ENCODE data around the gene ZC3H7B.
"Not testable (repeated sequence)": the region's sequence is repeated elsewhere in the genome, so short reads cannot be mapped to it uniquely, and the experiment has no call there.

The ZC3H7B gene, protein sequence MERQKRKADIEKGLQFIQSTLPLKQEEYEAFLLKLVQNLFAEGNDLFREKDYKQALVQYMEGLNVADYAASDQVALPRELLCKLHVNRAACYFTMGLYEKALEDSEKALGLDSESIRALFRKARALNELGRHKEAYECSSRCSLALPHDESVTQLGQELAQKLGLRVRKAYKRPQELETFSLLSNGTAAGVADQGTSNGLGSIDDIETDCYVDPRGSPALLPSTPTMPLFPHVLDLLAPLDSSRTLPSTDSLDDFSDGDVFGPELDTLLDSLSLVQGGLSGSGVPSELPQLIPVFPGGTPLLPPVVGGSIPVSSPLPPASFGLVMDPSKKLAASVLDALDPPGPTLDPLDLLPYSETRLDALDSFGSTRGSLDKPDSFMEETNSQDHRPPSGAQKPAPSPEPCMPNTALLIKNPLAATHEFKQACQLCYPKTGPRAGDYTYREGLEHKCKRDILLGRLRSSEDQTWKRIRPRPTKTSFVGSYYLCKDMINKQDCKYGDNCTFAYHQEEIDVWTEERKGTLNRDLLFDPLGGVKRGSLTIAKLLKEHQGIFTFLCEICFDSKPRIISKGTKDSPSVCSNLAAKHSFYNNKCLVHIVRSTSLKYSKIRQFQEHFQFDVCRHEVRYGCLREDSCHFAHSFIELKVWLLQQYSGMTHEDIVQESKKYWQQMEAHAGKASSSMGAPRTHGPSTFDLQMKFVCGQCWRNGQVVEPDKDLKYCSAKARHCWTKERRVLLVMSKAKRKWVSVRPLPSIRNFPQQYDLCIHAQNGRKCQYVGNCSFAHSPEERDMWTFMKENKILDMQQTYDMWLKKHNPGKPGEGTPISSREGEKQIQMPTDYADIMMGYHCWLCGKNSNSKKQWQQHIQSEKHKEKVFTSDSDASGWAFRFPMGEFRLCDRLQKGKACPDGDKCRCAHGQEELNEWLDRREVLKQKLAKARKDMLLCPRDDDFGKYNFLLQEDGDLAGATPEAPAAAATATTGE

DNA sequence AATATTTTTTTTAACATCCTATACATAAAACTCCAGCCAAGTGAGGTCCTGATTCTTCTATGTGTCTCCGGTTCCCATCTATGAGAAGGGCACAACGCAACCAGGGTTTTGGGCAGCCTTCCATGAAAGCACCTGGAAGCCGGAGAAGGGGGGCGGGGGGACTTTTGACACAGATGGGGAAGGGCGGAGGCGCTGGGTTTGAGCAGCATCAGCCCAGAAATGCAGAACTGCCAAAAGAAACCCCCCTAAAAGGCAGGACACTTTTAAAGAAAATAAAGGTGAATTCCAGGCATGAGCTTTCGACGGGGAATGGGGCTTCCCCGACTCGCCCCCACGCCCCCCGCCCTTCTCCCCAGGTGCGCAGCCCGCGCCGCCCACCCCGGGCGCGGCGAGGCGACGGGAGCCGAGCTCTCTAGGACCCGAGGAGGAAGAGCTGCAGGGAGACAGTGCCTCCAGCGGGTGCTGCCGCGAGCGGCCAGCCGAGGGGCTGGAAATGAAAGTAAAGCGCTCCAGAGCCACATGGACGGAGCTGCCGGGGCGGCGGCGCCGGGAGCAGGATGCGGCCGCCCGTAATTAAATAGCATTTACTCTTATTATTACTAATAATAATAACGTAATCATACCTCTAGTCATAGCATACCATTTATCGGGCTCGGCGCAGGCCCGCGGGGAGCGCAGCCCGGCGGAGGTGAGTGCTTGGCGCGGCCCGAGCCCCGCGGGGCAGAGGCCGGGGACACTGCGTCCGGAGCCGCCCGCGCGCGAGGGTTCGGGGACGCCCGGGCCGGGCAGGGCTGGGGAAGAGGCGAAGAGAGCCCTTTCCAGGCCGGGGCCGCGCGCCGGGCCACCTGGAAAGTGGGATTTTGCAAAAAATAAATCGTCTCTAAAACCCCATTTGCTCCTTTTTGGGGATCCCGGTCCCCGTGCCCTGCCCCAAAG lies at the start of gene ZC3H7B:
ZC3H7B (plus strand) TSS at position 441 of the 936 bp plus-strand sequence. CDS start 19,136 bp downstream, outside the sequence.
- DNase-seq (ENCODE audit: low spot score), result peak; percentile 89

DNA sequence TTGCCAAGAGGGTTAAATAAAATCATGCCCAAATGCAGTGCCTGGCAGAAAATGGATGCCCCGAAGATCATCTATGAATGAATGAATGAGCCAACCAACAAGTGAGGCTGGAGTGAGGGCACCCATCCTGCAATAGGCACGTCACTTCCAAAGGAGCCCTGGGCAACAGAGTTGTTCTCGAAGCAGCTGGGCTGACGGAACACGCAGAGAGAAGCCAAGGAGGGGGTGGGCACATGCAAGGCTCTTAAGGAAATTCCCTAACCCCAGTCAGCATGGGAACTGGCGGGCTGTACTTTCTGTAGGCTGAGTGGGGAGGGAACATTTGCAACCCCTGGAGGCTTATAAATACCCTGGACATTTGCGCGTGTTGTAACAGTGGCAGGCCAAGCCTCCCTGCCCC lies 49.0 kb upstream of the ZC3H7B start:
- no peak for DNase-seq (ENCODE audit: low spot score)

DNA sequence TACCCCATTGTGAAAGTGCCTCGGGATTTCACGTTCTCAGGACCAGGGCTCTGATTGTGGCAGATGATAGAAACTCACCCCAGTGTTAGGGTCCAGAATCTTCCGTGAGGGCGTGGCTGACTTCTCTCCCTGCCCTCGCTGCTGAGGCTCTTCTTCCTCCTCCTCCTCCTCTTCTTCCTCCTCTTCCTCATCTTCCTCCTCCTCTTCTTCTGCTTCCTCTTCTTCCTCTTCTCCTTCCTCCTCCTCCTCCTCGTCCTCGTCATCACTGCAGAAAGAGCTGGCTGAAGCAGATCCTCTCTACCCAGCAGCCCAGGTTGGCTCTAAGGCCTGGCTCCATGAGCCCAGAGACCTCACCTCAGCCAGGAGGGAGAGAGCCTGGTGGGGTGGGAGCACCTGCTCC lies 47.1 kb upstream of the ZC3H7B start:
- DNase-seq (ENCODE audit: low spot score), result no peak

DNA sequence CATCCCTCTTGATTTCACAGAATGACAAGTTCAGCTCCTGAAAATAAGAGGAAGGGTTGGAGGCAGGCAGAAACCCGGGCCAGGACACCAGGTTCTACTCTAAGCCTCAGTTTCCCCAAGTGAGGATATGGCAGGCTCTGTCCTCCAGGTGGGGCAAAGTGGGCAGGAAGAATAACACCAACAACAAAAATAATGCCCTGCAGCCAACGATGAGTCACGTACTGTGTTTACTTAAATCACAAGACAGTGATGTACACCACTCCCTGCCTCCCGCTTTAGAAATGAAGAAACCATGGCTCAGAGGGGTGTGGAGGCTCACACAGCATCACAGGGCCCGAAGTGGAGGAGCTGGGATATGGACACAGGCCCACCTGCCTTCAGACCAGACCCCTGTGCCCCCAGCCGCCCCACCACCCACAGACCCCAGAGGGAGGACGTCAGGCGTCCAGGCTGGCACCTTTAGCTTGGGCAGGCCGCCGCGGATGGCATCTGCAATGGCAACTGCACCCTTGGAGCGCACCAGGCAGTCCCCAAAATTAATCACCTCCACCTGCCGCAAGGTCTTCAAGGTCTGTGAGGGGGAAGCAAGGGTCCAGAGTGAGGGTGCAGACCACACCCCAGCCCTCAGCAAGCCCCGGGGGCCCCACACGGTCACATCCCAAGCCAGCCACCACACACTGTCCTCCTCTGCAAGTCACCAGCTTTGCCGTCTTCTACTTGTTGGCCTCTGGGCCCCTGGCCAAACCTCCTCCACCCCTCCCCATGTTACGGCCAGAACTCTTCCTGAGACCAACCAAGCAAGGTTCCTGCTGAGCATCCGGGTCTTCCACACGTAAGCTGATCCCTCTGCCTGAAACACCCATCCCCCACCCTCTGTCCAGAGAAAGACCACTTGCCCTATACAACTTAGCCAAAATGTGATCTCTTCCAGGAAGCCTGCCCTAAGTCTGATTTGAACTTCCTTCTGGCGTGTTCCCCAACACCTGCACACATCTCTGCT lies 44.8 kb upstream of the ZC3H7B start:
- peak; percentile 50 for DNase-seq (ENCODE audit: low spot score)

DNA sequence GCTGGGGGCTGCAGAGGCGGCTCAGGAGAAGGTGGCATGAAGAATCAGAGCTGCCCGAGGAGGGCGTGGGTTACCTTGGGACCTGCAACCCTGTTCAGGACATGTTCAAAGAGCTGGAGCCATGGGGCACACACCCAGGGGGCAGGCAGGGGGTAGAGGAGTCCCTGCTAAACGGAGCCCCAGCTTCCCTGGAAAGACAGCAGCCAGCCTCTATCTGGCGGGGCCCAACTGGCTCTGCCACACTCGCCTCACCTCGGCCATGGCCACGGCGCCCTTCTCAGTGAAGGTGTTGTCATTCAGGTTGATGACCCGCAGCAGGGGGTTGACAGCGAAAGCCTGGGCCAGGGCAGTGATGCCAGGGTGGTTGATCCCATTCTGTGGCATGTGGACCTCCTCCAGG lies 43.6 kb upstream of the ZC3H7B start:
- DNase-seq (ENCODE audit: low spot score), result no peak

DNA sequence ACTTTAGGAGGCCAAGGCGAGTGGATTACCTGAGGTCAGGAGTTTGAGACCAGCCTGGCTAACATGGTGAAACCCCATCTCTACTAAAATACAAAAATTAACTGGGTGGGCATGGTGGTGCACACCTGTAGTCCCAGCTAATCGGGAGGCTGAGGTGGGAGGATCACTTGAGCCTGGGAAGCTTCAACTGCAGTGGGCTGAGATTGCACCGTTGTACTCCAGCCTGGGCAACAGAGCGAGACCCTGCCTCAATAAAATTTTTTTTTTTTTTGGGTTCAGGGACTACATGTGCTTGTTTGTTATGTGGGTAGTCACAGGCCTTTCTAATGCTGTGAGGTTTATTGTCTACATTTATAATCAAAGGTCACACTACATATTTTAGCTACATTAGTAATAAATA lies 41.6 kb upstream of the ZC3H7B start:
- DNase-seq (ENCODE audit: low spot score), result not testable (repeated sequence)

DNA sequence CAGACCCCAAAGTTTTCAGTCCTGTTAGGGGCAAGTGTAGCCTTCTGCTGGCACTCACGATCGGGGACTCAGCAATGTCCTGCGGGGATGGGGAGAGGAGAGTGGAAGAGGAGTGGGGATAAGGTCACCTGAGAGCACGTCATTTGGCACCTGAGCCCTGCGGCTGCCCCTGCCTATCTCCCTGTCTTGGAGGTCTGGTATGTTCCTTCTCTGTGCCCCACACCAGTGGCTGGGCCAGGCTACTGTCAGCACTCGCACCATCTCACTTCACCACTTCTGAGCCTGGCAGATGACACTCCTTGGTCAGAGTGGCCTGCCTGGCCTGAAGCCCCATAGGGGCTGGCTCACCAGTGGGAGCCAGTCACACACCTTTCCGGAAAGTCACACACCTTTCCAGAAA lies 40.5 kb upstream of the ZC3H7B start:
- no peak for DNase-seq (ENCODE audit: low spot score)

DNA sequence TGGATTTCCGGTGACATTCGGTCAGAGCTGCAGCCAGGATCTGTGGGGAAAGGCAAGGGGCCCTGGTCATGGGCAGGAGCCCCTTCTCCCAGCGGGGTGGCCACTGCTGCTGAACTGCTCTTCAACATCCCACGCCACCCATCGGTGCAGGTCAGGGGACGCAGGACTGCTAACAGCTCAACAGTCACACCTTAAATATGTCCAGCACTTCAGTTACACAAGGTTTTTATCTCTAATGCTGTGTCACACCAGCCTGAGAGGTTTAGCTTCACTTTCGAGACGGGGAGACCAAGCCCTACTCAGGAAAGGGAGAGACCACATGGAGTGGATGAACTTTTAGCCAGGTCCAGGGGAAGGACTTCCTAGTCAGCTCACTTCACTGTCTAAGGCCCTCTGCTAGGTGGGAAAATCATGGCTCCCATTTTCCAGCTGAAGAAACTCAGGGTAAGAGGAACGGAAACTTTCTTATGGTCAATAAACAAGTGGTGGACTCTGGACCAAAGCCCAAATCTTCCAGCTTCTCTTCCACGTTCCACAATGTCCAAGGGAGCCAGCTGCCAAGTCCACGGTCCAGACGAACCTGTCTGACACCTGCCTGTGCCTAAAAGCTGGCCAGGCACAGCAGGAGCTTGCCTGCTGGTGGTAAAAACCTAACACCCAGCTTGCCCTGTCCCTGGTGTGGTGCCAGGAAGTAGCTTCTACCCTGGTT lies 39.6 kb upstream of the ZC3H7B start:
- no peak for DNase-seq (ENCODE audit: low spot score)

DNA sequence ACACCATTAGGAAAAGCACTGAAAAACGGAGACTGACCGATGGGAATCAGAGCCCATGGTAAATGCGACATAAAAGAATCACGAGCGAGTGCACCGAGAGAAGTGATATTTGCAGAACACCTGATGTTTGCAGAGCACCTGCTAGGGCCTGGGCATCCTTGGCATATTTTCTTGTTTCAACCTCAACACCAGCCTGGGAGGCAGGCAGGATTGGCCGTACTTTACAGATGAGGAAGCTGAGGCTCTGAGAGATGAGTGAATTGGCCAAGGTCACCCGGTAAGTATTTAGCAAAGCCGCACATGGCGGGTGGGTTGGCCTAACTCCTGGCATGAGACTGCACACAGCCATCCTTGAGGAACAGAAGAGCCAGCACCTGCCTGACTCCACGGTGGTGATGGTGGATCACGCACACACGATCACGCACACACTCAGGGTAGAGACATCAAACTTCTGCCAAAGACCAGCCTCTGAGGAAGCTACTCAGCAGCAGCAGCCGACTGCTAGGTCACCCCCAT lies 39.0 kb upstream of the ZC3H7B start:
- no peak for DNase-seq (ENCODE audit: low spot score)

DNA sequence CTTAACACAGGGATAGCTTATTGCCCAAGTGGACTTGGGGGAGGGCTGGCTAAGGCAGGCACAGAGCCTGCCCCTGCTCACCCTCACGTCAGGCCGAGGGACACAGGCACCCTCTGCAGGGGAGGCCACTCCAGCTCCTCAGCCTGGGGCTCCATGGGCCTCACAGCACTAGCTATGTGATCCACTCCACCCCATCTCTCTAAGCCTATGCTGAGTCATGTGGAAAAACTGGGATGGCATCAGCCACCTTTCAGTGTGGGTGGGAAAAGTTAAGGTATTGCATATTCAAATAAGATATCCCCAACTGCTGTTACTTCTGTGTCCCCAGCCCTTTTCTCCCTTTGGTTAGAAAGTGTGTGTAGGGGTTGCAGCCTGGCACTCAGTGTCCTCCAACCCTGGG lies 37.6 kb upstream of the ZC3H7B start:
- DNase-seq (ENCODE audit: low spot score), result peak; percentile 13

DNA sequence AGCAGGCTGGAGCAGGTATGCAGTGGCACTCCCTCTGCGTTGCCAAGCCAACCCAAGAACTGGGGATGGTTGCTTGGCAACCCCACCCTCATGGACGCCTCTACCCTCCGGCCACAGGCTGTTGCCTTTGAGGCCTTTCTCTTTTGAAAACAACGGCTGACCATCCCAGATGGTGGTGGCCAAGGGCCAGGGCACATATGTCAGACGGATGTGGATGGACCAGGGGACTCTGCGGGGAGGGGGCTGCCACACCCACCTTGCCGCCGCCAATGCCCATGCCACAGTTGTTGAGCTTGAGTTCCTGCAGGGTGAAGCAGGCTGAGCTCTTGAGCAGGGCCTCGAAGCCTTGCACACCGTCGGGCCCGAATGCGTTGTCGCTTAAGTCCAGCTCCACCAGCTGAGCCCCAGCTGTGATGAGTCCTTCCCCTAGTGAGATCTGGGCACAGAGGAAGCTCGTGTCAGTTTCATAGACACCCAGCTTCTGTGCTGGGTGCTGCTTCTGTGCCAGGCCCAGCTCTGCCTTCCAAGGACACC lies 36.9 kb upstream of the ZC3H7B start:
- DNase-seq (ENCODE audit: low spot score), result no peak

DNA sequence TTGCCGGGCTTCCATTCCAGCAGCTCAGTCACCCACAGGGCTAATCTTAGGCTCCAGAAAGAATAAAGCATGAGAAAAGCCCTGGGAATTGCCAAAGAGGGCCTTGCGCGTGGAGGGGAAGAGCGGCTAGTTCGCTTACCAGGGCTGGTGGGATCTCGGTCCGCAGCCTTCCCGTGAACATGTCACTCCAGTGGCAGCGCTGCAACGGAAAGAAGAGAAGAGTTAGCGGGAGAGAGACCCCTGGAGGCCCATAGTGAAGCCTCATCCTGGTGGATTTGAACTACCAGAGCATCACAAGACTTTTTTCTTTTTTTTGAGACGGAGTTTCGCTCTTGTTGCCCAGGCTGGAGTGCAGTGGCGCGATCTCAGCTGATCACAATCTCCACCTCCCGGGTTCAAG lies 33.4 kb upstream of the ZC3H7B start:
- DNase-seq (ENCODE audit: low spot score), result no peak

DNA sequence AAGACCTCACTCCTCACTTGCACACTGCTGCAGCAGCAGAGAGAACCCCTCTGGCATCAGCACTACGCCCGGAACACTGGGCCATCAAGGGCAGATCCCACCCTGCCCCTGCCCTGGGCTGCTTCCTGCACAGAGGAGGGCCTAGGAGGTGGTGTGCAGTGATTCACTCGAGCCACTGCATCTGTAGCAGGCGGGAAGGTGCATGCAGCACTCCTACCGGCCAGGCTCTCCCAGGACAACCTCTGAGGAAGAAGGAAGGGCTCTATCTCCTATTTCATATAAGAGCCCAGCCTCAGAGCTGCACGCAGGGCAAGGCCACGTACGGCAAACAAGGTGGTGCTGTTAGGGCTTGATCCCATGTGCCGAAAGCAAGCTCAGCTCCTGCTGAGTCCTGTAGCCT lies 29.5 kb upstream of the ZC3H7B start:
- DNase-seq (ENCODE audit: low spot score), result no peak

DNA sequence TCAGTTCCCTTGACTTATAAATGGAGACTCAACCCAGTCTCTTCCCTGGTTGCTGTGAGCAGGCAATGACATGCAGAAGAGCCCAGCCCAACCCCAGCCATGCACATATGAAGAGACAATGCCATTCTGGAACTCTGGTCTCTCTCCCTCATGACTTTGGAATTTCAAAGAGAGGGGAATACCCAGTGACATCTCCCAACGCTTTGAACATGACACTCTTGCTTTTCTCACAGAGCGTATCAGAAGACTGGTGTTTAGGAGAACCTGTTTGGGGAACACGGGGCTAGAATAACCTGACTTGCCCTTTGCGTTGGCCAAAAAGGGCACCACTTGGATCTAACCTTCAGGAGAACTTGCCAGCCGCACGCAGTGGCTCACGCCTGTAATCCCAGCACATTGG lies 28.2 kb upstream of the ZC3H7B start:
- DNase-seq (ENCODE audit: low spot score), result no peak

DNA sequence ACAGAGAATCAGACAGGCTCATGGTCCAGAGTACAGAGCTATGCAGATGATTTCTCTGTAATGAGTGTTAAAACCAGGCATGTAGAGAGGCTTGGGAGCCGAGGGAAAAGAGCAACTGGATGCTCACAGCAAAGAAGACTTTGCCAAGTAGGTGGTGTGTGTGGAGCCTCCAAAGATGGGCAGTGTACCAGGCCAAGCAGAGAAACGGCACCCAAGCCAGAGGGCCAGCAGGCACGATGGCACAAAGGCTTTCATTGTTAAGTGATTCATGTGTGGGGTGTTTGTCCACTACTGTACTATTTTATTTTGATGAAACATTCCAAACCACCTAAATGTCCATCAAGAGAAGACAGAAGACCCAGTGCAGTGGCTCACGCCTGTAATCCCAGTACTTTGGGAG lies 26.5 kb upstream of the ZC3H7B start:
- no peak for DNase-seq (ENCODE audit: low spot score)

DNA sequence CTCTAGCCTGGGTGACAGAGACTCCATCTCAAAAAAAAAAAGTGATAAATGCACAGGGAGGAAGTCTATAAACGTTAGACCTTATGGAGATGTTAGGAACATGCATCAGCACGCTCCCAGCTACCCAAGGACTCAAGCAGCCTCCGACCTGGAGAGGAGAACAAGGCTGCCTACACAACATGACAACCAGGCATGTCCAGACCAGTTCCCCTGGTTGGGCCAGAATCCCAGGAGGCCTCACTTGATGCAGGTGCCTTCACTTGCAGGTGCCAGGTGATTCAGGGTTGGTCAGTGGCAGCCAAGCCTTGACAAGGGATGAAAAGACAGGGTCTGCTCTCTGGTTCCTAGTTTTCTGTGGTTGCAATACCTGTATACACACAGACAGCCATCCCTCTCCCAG lies 21.3 kb upstream of the ZC3H7B start:
- no peak for DNase-seq (ENCODE audit: low spot score)

DNA sequence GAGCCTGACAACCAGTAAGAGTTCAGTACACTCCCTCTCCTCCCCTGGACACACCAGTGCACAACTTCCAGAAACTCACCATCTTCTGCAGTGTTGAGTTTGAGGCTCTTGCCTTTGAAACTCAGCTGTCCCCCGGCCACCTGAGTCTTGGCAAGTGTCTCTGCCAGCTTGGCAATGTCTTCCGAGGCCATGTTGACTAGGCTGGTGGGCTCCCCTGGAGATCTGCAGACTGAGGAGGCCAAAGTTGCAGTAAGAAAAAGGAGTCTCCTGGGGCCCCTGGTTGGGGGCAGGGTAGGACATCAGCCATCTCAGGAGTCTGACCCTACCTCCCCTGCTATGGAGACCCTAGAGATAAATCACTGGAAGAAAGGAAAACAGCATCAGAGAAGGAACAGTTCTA lies 20.5 kb upstream of the ZC3H7B start:
- DNase-seq (ENCODE audit: low spot score), result no peak

DNA sequence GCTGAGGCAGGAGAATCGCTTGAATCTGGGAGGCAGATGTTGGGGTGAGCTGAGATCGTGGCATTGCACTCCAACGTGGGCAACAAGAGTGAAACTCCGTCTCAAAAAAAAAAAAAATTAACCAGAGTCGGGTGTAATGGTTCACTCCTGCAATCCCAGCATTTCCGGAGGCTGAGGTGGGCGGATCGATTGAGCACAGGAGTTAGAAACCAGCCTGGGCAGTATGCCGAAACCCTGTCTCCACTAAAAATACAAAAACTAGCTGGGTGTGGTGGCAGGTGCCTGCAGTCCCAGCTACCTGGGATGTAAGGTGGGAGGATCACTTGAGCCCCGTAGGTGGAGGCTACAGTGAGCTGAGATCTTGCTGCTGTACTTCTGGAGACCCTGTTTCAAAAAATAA lies 16.9 kb upstream of the ZC3H7B start:
- DNase-seq (ENCODE audit: low spot score), result no peak

DNA sequence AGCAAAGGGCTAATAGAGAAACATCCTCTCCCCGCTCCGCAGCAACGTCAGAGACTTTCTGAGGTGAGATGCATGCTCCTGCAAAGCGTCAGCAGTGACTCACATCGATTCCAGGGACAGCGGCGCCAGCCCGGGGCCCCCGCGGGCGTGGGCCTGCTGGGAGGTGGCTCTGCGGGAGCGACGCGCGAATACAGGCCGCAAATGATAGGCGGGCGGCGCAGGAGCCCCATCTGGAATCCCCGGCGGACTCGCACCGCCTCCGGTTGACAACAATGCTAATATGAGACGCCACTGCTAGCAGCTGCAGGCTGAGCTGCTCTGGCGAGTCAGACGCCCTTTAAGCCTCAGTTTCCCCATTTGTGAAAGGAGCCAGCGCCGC lies 15.9 kb upstream of the ZC3H7B start:
- DNase-seq (ENCODE audit: low spot score), result peak; percentile 94

Measured in kidney tubule cell (primary cell).